Upper lobe of left lung (tissue), 6 donors: ENCODE measurements around the gene P2RX7. TPM values are rescaled to one million over a fixed set of nuclear protein-coding genes. Genes with fewer than 3 reads are reported as not detected.
A peak's percentile ranks its signal among the peaks of the same experiment; 100 is the strongest.

Experiments
- ATAC-seq, 2 donors: fragments of 200-7000 bp; cut with Tn5 transposase; one replicate each; pipeline ENCODE4 v1.9.1; 2022; ENCODE audit warnings: mild to moderate bottlenecking in 2 of 2, moderate library complexity in 2 of 2; ENCODE audit not compliant: low FRiP score in 2 of 2
- DNase-seq, 2 donors: peaks; one replicate each; pipeline ENCODE4 v3.0.0-alpha.2; 2019 to 2020
- H3K27ac ChIP-seq, 4 donors: fragments of 200-600 bp; sonication (generic); one replicate each; pipeline ENCODE4 v1.5.1; 2016 to 2019
- H3K27me3 ChIP-seq, 4 donors: fragments of 200-600 bp; sonication (generic); one replicate each; pipeline ENCODE4 v1.5.1; 2017 to 2019
- H3K36me3 ChIP-seq, 4 donors: fragments of 200-600 bp; sonication (generic); one replicate each; pipeline ENCODE4 v1.5.1; 2016 to 2019
- H3K4me1 ChIP-seq, 4 donors: fragments of 200-600 bp; sonication (generic); one replicate each; pipeline ENCODE4 v1.5.1; 2018 to 2019
- H3K4me3 ChIP-seq, 4 donors: fragments of 200-600 bp; sonication (generic); one replicate each; pipeline ENCODE4 v1.5.1; 2017 to 2019; ENCODE audit warnings: mild to moderate bottlenecking in 2 of 4, moderate library complexity in 1 of 4
- H3K9me3 ChIP-seq, 4 donors: fragments of 200-600 bp; sonication (generic); one replicate each; pipeline ENCODE4 v1.5.1; 2018 to 2019
- EP300 ChIP-seq, 4 donors: sonication (generic); formaldehyde crosslinking; IDR thresholded peaks; one replicate each; pipeline ENCODE4 v1.5.1; 2017; ENCODE audit warnings: antibody characterized with exemption in 4 of 4, control low read depth in 2 of 4
- POLR2A ChIP-seq, 4 donors: fragments of 450-650 bp; IDR thresholded peaks; one replicate each; pipeline ENCODE4 v1.5.1; 2016 to 2017; ENCODE audit warnings: antibody characterized with exemption in 4 of 4, mild to moderate bottlenecking in 2 of 4
- POLR2AphosphoS5 ChIP-seq, 2 donors: sonication (generic); formaldehyde crosslinking; IDR thresholded peaks; one replicate each; pipeline ENCODE4 v1.5.1; 2017; ENCODE audit warnings: antibody characterized with exemption in 2 of 2
- WGBS, 2 donors: methylation state at CpG; one replicate each; pipeline ENCODE4 v1.1.5; 2017 to 2018; 5-methylcytosine and 5-hydroxymethylcytosine counted together
- total RNA-seq, 6 donors: library from RNA; depleted of rRNA in 4 of 6; stranded (reverse); fragments of >200 nt in 4 of 6; gene quantifications; one replicate each; pipeline versions ENCODE4 v1.1.0 to v1.2.1, GENCODE V29; 2016 to 2021
- TF ChIP-seq, protein P1 (sequence below), 6 experiments: fragments of 450-650 bp in 4 of 6; fragments of 200-600 bp in 2 of 6; sonication (generic) in 2 of 6; IDR thresholded peaks; one replicate each; pipeline ENCODE4 v1.5.1; 2016 to 2019; ENCODE audit warnings: antibody characterized with exemption in 6 of 6
- donor health status: DM: no; HTN: no; CAD: no; lungs with moderate emphysema.
- donor health status: DM: no; HTN: yes; CAD: no; lungs with severe emphysema.

P2RX7 gene
- total RNA-seq, 6 donors from 2014 or later = 8.2 to 37.1 (median 15.4) TPM

DNA sequence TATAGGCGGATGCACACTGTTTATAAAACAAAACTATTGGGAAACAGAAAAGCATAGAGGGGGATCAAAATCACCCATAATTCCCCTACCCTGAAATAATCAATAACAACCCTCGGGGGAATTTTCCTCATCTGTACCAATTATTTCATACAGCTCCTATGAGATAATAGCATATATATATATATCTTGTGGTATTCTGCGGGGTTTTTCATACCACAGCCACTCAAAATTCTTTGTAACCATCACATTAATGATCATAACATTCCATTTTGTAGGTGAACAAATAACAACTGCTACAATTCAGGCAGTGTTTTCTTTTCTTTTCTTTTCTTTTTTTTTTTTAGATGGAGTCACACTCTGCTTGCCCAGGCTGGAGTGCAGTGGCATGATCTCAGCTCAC is 35.3 kb downstream of the P2RX7 start:
- WGBS, 2 donors = 85 to 90% methylated on average over 3 of the region's 3 CpGs
- DNase-seq = no peak
- Histone ChIP-seq H3K4me3 (no peak overlapping the region), H3K27me3 (no peaks in the 10 kb centered on the region), H3K9me3 (no peaks in the 10 kb centered on the region), H3K4me1 (no peaks in the 10 kb centered on the region), H3K27ac (no peak overlapping the region), H3K36me3 (peaks cover 0 to 32% (median 6%) of the 10 kb centered on the region in 4 donors)
- TF ChIP-seq EP300 (IDR thresholded peaks at IDR 0.05) (no peak), POLR2AphosphoS5 (IDR thresholded peaks at IDR 0.05) (no peak), POLR2A (IDR thresholded peaks at IDR 0.05) (no peak)
- TF ChIP-seq, protein P1, sequence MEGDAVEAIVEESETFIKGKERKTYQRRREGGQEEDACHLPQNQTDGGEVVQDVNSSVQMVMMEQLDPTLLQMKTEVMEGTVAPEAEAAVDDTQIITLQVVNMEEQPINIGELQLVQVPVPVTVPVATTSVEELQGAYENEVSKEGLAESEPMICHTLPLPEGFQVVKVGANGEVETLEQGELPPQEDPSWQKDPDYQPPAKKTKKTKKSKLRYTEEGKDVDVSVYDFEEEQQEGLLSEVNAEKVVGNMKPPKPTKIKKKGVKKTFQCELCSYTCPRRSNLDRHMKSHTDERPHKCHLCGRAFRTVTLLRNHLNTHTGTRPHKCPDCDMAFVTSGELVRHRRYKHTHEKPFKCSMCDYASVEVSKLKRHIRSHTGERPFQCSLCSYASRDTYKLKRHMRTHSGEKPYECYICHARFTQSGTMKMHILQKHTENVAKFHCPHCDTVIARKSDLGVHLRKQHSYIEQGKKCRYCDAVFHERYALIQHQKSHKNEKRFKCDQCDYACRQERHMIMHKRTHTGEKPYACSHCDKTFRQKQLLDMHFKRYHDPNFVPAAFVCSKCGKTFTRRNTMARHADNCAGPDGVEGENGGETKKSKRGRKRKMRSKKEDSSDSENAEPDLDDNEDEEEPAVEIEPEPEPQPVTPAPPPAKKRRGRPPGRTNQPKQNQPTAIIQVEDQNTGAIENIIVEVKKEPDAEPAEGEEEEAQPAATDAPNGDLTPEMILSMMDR (IDR thresholded peaks at IDR 0.05) = no peak
- no peak for ATAC-seq

DNA sequence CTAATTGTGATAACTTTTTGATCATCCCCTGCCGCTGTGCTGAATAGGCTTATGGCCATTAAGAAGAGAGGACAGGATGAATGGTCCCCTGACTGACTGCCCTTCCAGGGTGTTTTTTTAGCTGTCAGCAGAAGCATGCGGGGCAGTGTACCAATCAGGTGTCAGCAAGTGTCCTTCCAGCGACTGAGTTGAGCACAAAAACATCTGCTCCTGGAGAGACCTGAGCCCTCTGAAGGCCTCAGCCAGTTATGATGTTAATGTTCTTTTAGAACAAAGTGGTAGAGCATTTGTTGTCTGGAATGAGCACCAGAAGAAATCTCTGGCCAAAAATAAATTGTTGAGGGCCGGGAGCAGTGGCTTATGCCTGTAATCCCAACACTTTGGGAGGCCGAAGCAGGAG is 37.5 kb downstream of the P2RX7 start:
- no peak overlapping the region for H3K27ac ChIP-seq
- DNase-seq = no peak
- H3K4me3 ChIP-seq = no peak overlapping the region
- H3K27me3 ChIP-seq = no peaks in the 10 kb centered on the region
- peaks cover 0 to 23% (median 5%) of the 10 kb centered on the region in 4 donors for H3K36me3 ChIP-seq
- no peaks in the 10 kb centered on the region for H3K9me3 ChIP-seq
- WGBS, 2 donors = 94 to 95% methylated on average over 4 to 5 of the region's 5 CpGs
- TF ChIP-seq EP300 (IDR thresholded peaks at IDR 0.05) = no peak
- no peak for ATAC-seq
- H3K4me1 ChIP-seq = no peaks in the 10 kb centered on the region

DNA sequence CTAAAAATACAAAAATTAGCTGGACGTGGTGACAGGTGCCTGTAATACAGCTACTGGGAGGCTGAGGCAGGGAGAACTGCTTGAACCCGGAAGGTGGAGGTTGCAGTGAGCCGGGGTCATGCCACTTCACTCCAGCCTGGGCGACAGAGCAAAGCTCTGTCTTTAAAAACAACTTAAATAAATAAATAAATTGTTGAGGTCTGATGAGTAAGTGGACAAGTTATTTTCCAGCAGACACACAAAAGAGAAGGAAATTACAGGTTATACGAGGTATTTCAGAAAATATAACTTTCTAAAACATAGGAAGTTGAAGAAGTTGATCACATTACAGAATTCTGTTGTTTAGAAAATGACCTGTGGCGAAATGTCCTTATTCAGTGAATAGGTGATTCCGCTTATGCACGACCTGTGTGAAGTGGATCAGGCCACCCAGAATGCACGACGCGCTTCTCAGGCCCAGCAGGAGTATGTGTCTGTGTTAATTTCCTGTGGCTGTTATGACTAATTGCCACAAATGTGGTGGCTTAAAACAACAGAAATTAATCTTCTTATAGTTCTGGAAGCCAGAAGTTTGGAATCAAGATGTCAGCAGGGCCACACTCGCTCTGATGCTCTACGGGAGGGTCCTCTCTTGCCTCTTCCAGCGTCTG is 38.1 kb downstream of the P2RX7 start:
- no peaks in the 10 kb centered on the region for H3K9me3 ChIP-seq
- peaks cover 0 to 20% (median 2%) of the 10 kb centered on the region in 4 donors for H3K36me3 ChIP-seq
- no peak overlapping the region for H3K4me3 ChIP-seq
- WGBS, 2 donors = 81 to 88% methylated on average over 14 of the region's 14 CpGs
- no peak overlapping the region for H3K27ac ChIP-seq
- H3K27me3 ChIP-seq = no peaks in the 10 kb centered on the region
- no peak for DNase-seq
- H3K4me1 ChIP-seq = no peaks in the 10 kb centered on the region
- ATAC-seq = no peak
- TF ChIP-seq POLR2AphosphoS5 (IDR thresholded peaks at IDR 0.05) (no peak), POLR2A (IDR thresholded peaks at IDR 0.05) (no peak), EP300 (IDR thresholded peaks at IDR 0.05) (no peak)
- TF ChIP-seq, protein P1 (IDR thresholded peaks at IDR 0.05) = no peak

DNA sequence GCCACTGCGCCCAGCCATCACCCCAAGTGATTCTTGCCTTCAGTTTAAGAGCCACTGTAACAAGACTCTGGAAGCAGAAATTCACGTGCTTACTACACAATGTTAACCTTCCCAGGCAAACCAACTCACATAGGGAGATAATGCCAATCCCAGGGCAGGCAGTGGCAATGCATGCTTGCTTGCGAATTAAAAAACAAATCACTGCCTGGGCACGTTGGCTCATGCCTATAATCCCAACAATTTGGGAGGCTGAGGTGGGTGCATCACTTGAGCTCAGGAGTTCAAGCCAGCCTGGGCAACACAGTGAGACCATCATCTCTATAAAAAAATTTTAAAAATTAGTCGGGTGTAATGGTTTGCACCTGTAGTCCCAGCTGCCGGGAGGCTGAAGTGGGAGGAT is 39.5 kb downstream of the P2RX7 start:
- DNase-seq (no peak), ATAC-seq (no peak)
- H3K4me1 ChIP-seq = no peaks in the 10 kb centered on the region
- WGBS, 2 donors = 92% methylated on average over 6 of the region's 6 CpGs
- TF ChIP-seq EP300 (IDR thresholded peaks at IDR 0.05) (no peak), POLR2A (IDR thresholded peaks at IDR 0.05) (no peak), POLR2AphosphoS5 (IDR thresholded peaks at IDR 0.05) (no peak)
- TF ChIP-seq, protein P1 (IDR thresholded peaks at IDR 0.05) = no peak
- H3K9me3 ChIP-seq = no peaks in the 10 kb centered on the region
- H3K4me3 ChIP-seq = no peak overlapping the region
- H3K27ac ChIP-seq = no peak overlapping the region
- H3K36me3 ChIP-seq = peaks cover 0 to 11% (median 0%) of the 10 kb centered on the region in 4 donors
- H3K27me3 ChIP-seq = no peaks in the 10 kb centered on the region

DNA sequence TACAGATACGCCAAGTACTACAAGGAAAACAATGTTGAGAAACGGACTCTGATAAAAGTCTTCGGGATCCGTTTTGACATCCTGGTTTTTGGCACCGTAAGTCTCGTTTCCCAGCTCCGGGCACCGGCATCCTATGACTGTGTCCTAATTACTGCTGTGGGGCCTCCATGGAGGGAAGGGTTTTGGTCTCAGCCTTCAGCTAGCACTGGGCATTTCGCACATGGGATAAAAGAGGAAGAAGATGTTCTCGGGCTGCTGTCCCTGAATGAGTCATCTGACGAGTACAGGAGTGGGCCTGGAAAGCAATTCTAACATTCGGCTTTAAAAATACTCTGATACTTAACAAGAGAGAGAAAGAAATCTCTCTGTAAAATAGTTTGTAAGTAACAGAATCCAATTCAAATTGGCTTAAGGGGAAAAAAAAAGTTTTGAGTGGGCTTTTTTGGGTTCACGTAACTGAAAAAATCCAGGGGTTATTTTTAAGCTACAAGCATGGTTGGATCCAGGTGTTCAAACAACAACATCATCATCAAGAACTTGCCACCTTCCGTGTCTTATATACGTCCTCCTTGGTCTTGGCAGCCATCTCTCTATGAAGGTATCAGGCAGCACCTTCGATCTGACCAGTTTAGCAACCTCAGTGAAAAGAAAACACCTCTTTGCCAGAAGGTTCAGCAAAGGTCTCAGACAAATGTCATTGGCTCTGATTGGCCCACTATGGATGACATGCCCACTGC is 42.9 kb downstream of the P2RX7 start:
- WGBS, 2 donors = 80 to 83% methylated on average over 16 of the region's 16 CpGs
- Histone ChIP-seq H3K27ac (peak overlapping the region in 1 of 4 donors; percentile 60), H3K4me1 (no peaks in the 10 kb centered on the region), H3K27me3 (no peaks in the 10 kb centered on the region), H3K36me3 (peaks cover 0 to 17% (median 0%) of the 10 kb centered on the region in 4 donors), H3K9me3 (no peaks in the 10 kb centered on the region), H3K4me3 (no peak overlapping the region)
- DNase-seq (peak in 1 of 2 donors; percentile 55), ATAC-seq (peak in 1 of 2 donors; percentile 85)
- no peak for TF ChIP-seq EP300 (IDR thresholded peaks at IDR 0.05)
- TF ChIP-seq, protein P1 (IDR thresholded peaks at IDR 0.05) = no peak
- TF ChIP-seq POLR2AphosphoS5 (IDR thresholded peaks at IDR 0.05) = no peak
- TF ChIP-seq POLR2A (IDR thresholded peaks at IDR 0.05) = no peak
